HCT116 (cell line): ENCODE measurements around the gene MGRN1. TPM values are rescaled to one million over a fixed set of nuclear protein-coding genes. Genes with fewer than 3 reads are reported as not detected.

Source experiments
- ATAC-seq: fragments of 200-7000 bp; cut with Tn5 transposase; 2 replicates; pipeline ENCODE4 v1.9.1; 2020; ENCODE audit warnings: mild to moderate bottlenecking, moderate library complexity
- BruUV-seq: library from RNA; stranded (reverse); fragments of 400-500 nt; replicated peaks from 2 replicates; lab custom pipeline; 2021; lab: Mats Ljungman, UMichigan
- CTCF ChIA-PET: fragments of 300-600 bp; sonication (Branson Sonifier 250); formaldehyde crosslinking; loops from one replicate; lab custom pipeline; 2021; ENCODE audit warnings: antibody characterized with exemption; lab: Charles Lee
- POLR2A ChIA-PET: fragments of 300-600, 350-600 bp; sonication (Branson Sonifier 250); formaldehyde crosslinking; loops from one replicate; lab custom pipeline; 2021; ENCODE audit warnings: antibody characterized with exemption; lab: Charles Lee
- RAD21 ChIA-PET, 2 experiments: fragments of 300-600 bp; sonication (Branson Sonifier 250); formaldehyde crosslinking; loops; one replicate each; lab custom pipeline; 2023; ENCODE audit warnings: low total read pairs in 2 of 2; ENCODE audit not compliant: uncharacterized antibody in 2 of 2, unreplicated experiment in 2 of 2, low non-redundant PET in 1 of 2; lab: Charles Lee
- DNase-seq: peaks from one replicate; pipeline ENCODE4 v3.0.0-alpha.2; 2010; ENCODE audit warnings: low read depth, low spot score
- H2AFZ ChIP-seq: fragments of 200-600 bp; shearing (Covaris generic), sonication (generic); 2 replicates; pipeline ENCODE4 v1.6.1; 2017; ENCODE audit warnings: low read depth, mixed run types, mixed read lengths, antibody characterized with exemption, low read length; ENCODE audit not compliant: poor library complexity, severe bottlenecking
- H3K27ac ChIP-seq: 2 replicates; pipeline ENCODE4 v1.5.1; 2012; ENCODE audit warnings: low read depth, low read length
- H3K27me3 ChIP-seq: fragments of 200-600 bp; sonication (generic); 2 replicates; pipeline ENCODE4 v1.6.1; 2016; ENCODE audit warnings: mixed run types, low read length, mixed read lengths; ENCODE audit not compliant: insufficient read depth
- H3K36me3 ChIP-seq, 2 experiments: fragments of 200-500 bp in 1 of 2; fragments of 200-600 bp in 1 of 2; sonication (Bioruptor generic) in 1 of 2; sonication (generic) in 1 of 2; 2 replicates each; pipeline versions ENCODE4 v1.5.1 to v1.6.1; 2014 to 2016; ENCODE audit warnings: low read length in 2 of 2, inconsistent platforms in 1 of 2, mixed read lengths in 1 of 2, mixed run types in 1 of 2; ENCODE audit not compliant: insufficient read depth in 2 of 2, control insufficient read depth in 1 of 2
- H3K4me1 ChIP-seq, 2 experiments: fragments of 200-600 bp in 1 of 2; sonication (generic) in 1 of 2; 2 replicates each; pipeline versions ENCODE4 v1.5.1 to v1.6.1; 2012 to 2017; ENCODE audit warnings: low read length in 2 of 2, inconsistent platforms in 1 of 2, mild to moderate bottlenecking in 1 of 2, mixed read lengths in 1 of 2, mixed run types in 1 of 2, moderate library complexity in 1 of 2; ENCODE audit not compliant: insufficient read depth in 2 of 2, control insufficient read depth in 1 of 2
- H3K4me2 ChIP-seq: fragments of 200-600 bp; sonication (generic); 2 replicates; pipeline ENCODE4 v1.6.1; 2017; ENCODE audit warnings: mixed run types, low read length, mixed read lengths
- H3K4me3 ChIP-seq, 2 experiments: fragments of 200-600 bp in 1 of 2; sonication (generic) in 1 of 2; replicated peaks in 1 of 2; 2 replicates each; pipeline ENCODE4 v1.5.1; 2011 to 2016; ENCODE audit warnings: low read length in 2 of 2, control low read depth in 1 of 2, low read depth in 1 of 2, mild to moderate bottlenecking in 1 of 2, mixed read lengths in 1 of 2, mixed run types in 1 of 2
- H3K79me2 ChIP-seq: fragments of 200-600 bp; sonication (generic); 2 replicates; pipeline ENCODE4 v1.6.1; 2017; ENCODE audit warnings: mild to moderate bottlenecking, mixed run types, low read length, moderate library complexity, mixed read lengths; ENCODE audit not compliant: insufficient read depth
- H3K9ac ChIP-seq: fragments of 200-600 bp; sonication (generic); 2 replicates; pipeline ENCODE4 v1.6.1; 2016; ENCODE audit warnings: low read length, mixed read lengths
- H3K9me2 ChIP-seq: fragments of 200-600 bp; sonication (generic), shearing (Covaris generic); 2 replicates; pipeline ENCODE4 v1.6.1; 2017; ENCODE audit warnings: mixed run types, mild to moderate bottlenecking, moderate library complexity; ENCODE audit not compliant: insufficient read depth
- H3K9me3 ChIP-seq, 2 experiments: fragments of 200-500 bp in 1 of 2; fragments of 200-600 bp in 1 of 2; sonication (Bioruptor generic) in 1 of 2; sonication (generic) in 1 of 2; 2 replicates each; pipeline ENCODE4 v1.6.1; 2014 to 2017; ENCODE audit warnings: low read length in 2 of 2, mixed read lengths in 2 of 2, inconsistent platforms in 1 of 2, low read depth in 1 of 2, mild to moderate bottlenecking in 1 of 2, mixed run types in 1 of 2, moderate library complexity in 1 of 2; ENCODE audit not compliant: control insufficient read depth in 1 of 2, insufficient read depth in 1 of 2
- H4K20me1 ChIP-seq: fragments of 200-600 bp; sonication (generic), shearing (Covaris generic); 2 replicates; pipeline ENCODE4 v1.6.1; 2017; ENCODE audit warnings: mixed run types, mild to moderate bottlenecking, moderate library complexity; ENCODE audit not compliant: insufficient read depth
- CBX3 ChIP-seq: IDR thresholded peaks from 2 replicates; pipeline ENCODE4 v1.6.1; 2012; ENCODE audit warnings: low read depth
- CEBPB ChIP-seq: IDR thresholded peaks from 2 replicates; pipeline ENCODE4 v1.6.1; 2012; ENCODE audit warnings: low read depth
- EGR1 ChIP-seq: IDR thresholded peaks from 2 replicates; pipeline ENCODE4 v1.6.1; 2012; ENCODE audit warnings: low read depth
- ELF1 ChIP-seq: IDR thresholded peaks from 2 replicates; pipeline ENCODE4 v1.6.1; 2012; ENCODE audit warnings: low read depth, borderline replicate concordance
- EZH2phosphoT487 ChIP-seq: fragments of 200-600 bp; IDR thresholded peaks from 2 replicates; pipeline ENCODE4 v1.6.1; 2018; ENCODE audit warnings: antibody characterized with exemption, borderline replicate concordance
- POLR2AphosphoS5 ChIP-seq: IDR thresholded peaks from 2 replicates; pipeline ENCODE4 v1.6.1; 2011; ENCODE audit warnings: mild to moderate bottlenecking, low read depth, low read length, moderate library complexity
- SP1 ChIP-seq: IDR thresholded peaks from 2 replicates; pipeline ENCODE4 v1.6.1; 2012; ENCODE audit warnings: low read depth
- SRF ChIP-seq: IDR thresholded peaks from 2 replicates; pipeline ENCODE4 v1.6.1; 2012; ENCODE audit warnings: low read depth
- YY1 ChIP-seq: IDR thresholded peaks from 2 replicates; pipeline ENCODE4 v1.6.1; 2011; ENCODE audit warnings: low read length, low read depth, moderate library complexity, mild to moderate bottlenecking; ENCODE audit not compliant: insufficient replicate concordance; ENCODE audit errors: extremely low read depth
- ZNF274 ChIP-seq: fragments of 200-500 bp; sonication (Bioruptor generic); IDR thresholded peaks from 2 replicates; pipeline ENCODE4 v1.6.1; 2014; ENCODE audit warnings: mild to moderate bottlenecking, low read depth, low read length, inconsistent platforms
- intact Hi-C: fragments of 100-400 bp; cut with micrococcal nuclease; formaldehyde crosslinking; loops from 2 replicates; pipeline ENCODE4 v1.10.0; 2022
- total RNA-seq: library from RNA; stranded (reverse); gene quantifications from one replicate; pipeline ENCODE4 v1.2.1, GENCODE V29; 2021; ENCODE audit not compliant: unreplicated experiment
- TF ChIP-seq, protein P1 (sequence below): IDR thresholded peaks from 2 replicates; pipeline ENCODE4 v1.6.1; 2012

The MGRN1 gene
- total RNA-seq, 1 experiment from 2014 or later: 50.6 TPM

DNA sequence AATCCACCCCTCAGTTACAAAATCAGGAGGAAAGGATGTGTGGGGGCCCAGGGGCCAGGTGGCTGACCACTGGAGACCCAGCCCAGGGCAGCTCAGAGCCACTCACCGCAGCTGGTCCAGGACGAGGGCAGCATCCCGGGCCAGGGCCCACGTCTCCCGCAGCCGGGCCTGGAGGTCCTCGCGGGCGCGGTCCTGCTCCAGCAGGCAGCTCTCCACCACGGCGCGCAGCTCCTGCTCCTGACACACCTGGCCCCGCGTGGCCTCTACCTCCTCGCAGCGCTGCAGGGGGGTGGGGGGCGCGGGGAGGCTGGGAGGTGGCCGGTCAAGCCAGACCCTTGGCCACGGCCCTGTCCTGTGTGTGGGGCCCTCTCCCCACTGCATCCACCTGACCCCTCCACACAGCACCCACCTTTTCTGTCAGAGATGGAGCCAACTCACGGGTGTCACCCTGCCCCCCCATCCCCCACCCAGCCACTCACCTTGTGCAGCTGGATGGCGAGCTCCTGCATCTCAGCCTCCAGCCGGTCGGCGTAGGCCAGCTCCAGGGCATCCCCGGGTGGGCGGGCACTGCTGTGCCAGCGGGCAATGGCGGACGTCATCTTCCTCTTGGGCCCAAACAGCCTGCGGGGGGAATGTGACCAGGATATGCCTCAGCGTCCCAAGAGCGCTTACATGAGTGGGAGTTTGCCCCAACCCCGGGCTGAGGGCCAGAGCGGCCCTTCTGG lies 73.9 kb downstream of the MGRN1 start:
- TF ChIP-seq ZNF274 (no peak), CEBPB (no peak), SRF (no peak), SP1 (no peak), ELF1 (no peak), CBX3 (no peak)
- TF ChIP-seq, protein P1, sequence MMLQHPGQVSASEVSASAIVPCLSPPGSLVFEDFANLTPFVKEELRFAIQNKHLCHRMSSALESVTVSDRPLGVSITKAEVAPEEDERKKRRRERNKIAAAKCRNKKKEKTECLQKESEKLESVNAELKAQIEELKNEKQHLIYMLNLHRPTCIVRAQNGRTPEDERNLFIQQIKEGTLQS: no peak
- TF ChIP-seq, all 23 proteins: peak for 0
- Histone ChIP-seq H4K20me1 (no peaks in the 10 kb centered on the region), H3K4me3 (no peak overlapping the region), H3K27me3 (no peaks in the 10 kb centered on the region), H3K4me1 (peaks cover 0 to 7% of the 10 kb centered on the region in 2 experiments; a peak in 1 of 4 replicates), H3K27ac (no peak overlapping the region), H2AFZ (no peak overlapping the region), H3K9me2 (no peaks in the 10 kb centered on the region), H3K9ac (no peak overlapping the region), H3K36me3 (peaks cover 14 to 15% of the 10 kb centered on the region in 2 experiments; a peak in 3 of 4 replicates), H3K79me2 (no peaks in the 10 kb centered on the region; the same call in 1 of the 2 replicates), H3K4me2 (no peak overlapping the region), H3K9me3 (no peaks in the 10 kb centered on the region)
- POLR2A ChIA-PET: interaction anchor here (0.6 kb wide), 1 partner anchor 83 kb away, joined by 3 read pairs; no protein-coding TSS in a partner anchor
- ATAC-seq (no peak), DNase-seq (no peak)
- RAD21 ChIA-PET: no interaction called here
- intact Hi-C loops: no loop called here
- CTCF ChIA-PET: no interaction called here
- BruUV-seq: no TSS peak

DNA sequence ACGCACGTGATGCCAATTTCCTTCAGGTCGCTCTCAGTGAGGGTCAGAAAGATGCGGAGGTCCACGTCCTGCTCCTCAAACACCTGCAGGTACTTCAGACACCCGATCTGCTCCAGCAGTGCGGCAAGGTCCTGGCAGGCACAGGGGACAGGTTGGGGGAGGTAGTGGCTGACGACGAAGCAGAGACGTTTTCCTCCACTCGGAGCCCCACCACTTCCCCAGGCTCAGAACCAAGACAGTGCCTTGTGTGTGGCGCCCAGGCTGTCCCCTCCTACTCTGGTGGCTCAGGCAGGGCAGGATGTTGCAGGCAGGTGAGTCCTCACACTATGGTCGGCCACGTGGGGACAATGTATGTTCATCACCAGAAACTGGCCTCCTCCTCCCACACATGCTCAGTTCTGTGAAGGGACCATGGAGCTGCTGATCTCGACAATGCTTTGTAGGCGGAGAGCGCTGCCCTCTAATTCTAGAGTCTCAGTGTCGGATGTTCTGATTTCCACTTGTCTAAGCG lies 74.5 kb downstream of the MGRN1 start:
- H3K4me3 ChIP-seq: no peak overlapping the region
- no peak overlapping the region for H3K27ac ChIP-seq
- H4K20me1 ChIP-seq: no peaks in the 10 kb centered on the region
- CTCF ChIA-PET: no interaction called here
- BruUV-seq: no TSS peak
- RAD21 ChIA-PET: no interaction called here
- H3K36me3 ChIP-seq: peaks cover 14 to 15% of the 10 kb centered on the region in 2 experiments; a peak in 3 of 4 replicates
- ATAC-seq: no peak
- no peak overlapping the region for H3K4me2 ChIP-seq
- H3K9ac ChIP-seq: no peak overlapping the region
- no peak for TF ChIP-seq EZH2phosphoT487
- TF ChIP-seq EGR1: no peak
- TF ChIP-seq YY1: no peak
- no peak for TF ChIP-seq POLR2AphosphoS5
- TF ChIP-seq, all 23 proteins: peak for 0
- no peak for DNase-seq
- Histone ChIP-seq H3K9me2 (no peaks in the 10 kb centered on the region), H3K9me3 (no peaks in the 10 kb centered on the region), H2AFZ (no peak overlapping the region), H3K27me3 (no peaks in the 10 kb centered on the region), H3K79me2 (no peaks in the 10 kb centered on the region; the same call in 1 of the 2 replicates), H3K4me1 (peaks cover 0 to 7% of the 10 kb centered on the region in 2 experiments; a peak in 1 of 4 replicates)
- POLR2A ChIA-PET: interaction anchor here (0.6 kb wide), 1 partner anchor 84 kb away, joined by 3 read pairs; no protein-coding TSS in a partner anchor
- intact Hi-C loops: no loop called here
